Endothelial cell of umbilical vein (primary cell): ENCODE results near the gene SCML2.

Source experiments
- CTCF ChIP-seq, 2 donors: IDR thresholded peaks; 1 replicate in 1 of 2; 2 replicates in 1 of 2; pipeline ENCODE4 v1.5.1; 2011; ENCODE audit warnings: low read length in 2 of 2, mild to moderate bottlenecking in 2 of 2, moderate library complexity in 2 of 2, control low read depth in 1 of 2, inconsistent platforms in 1 of 2, low read depth in 1 of 2; ENCODE audit not compliant: insufficient read depth in 1 of 2; ENCODE audit errors: extremely low read depth in 1 of 2
- EZH2 ChIP-seq: IDR thresholded peaks from 2 replicates; pipeline ENCODE4 v1.6.1; 2012; ENCODE audit warnings: borderline replicate concordance, low read depth, mild to moderate bottlenecking, moderate library complexity, low read length, inconsistent platforms; ENCODE audit not compliant: severe bottlenecking
- MAX ChIP-seq: IDR thresholded peaks from 2 replicates; pipeline ENCODE4 v1.6.1; 2011; ENCODE audit not compliant: insufficient read depth, insufficient read length
- POLR2A ChIP-seq: IDR thresholded peaks from 2 replicates; pipeline ENCODE4 v1.6.1; 2012; ENCODE audit warnings: low read depth, mild to moderate bottlenecking, control low read depth, low read length
- POLR2AphosphoS5 ChIP-seq: IDR thresholded peaks from 2 replicates; pipeline ENCODE4 v1.6.1; 2012; ENCODE audit warnings: low read depth, mild to moderate bottlenecking, control low read depth, low read length, moderate library complexity; ENCODE audit not compliant: insufficient read depth

GRCh38 chrX:18227458-18227857 lies 127.0 kb downstream of the SCML2 start:
- TF ChIP-seq EZH2 (no peak), CTCF (IDR thresholded peaks at IDR 0.05; ENCODE audit: extremely low read depth in 1 of 2, insufficient read depth in 1 of 2, low read depth in 1 of 2, low read length in 2 of 2) (no peak), POLR2AphosphoS5 (no peak), MAX (no peak), POLR2A (no peak)
